Stimulated activated CD4-positive, alpha-beta T cell treated with anti-CD3 and anti-CD28 coated beads, TNF-alpha, amount 100 ng/mL, for 4 hours (primary cell): Measurements from ENCODE around the gene IQCE.
"Not testable (repeated sequence)": the region's sequence is repeated elsewhere in the genome, so short reads cannot be mapped to it uniquely, and the experiment has no call there.

Experiments used
- DNase-seq, 3 experiments: peaks; one replicate each; pipeline ENCODE4 v3.0.0-alpha.2; 2020; ENCODE audit warnings: low read depth in 3 of 3

IQCE gene

DNA sequence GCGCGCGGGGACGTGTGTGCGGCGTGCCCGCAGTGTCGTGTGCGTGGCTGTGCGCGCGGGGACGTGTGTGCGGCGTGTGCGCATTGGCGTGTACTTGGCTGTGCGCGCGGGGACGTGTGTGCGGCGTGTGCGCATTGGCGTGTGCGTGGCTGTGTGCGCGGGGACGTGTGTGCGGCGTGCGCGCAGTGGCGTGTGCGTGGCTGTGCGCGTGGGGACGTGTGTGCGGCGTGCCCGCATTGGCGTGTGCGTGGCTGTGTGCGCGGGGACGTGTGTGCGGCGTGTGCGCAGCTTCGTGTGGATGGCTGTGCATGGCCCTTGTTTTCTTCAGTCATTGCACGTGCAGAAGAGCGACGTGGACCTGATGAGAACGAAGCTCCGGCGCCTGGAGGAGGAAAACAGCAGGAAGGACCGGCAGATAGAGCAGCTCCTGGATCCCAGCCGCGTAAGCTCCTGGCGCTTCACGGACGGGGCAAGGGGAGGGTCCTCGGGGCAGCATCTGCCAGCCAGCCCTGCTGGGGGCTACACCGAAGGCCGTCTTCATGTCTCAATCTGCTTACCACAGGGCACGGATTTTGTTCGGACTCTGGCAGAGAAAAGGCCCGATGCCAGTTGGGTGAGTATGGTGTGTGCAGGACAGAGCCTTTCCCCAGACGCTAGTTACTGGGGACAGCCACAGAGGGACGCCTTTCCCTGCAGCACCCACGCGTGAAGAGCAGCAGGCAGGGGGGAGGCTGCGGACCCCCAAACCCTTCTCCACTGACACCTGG lies 19.3 kb downstream of the IQCE start:
- DNase-seq = no peak

- DNase-seq = no peak
Measured at GRCh38 chr7:2580636-2581035, 21.9 kb downstream of the IQCE start.

DNA sequence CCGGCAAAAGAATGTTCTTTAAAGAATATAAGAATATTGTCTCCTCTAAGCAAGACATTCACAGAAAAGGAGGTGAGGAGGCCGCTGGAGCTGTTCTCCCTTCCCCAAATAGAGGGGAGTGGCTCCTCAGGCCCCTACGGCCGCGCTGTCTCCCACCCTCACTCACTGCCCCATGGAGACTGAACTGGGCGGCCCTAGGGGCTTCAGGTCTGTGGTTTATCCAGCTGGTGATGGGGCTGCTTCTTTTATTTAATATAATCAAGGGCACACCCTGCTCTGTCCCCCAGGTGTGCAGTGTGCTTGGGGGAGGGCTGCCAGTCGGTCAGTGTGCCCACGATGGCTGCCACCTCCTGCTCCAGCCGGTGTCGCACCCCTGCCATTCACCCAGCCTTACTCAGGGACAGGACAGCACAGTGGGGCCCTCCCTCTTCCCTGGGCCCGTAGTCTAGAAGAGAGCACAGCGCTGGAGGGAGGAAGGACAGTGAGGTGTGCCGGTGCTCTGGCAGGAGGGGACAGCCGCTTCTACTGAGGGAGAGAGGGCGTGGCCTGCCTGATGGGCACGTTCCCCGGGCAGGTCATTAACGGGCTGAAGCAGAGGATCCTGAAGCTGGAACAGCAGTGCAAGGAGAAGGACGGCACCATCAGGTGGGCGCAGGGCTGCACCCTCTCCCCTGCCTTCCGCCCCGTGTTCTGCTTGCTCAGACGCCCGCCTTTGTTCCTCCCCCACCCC lies 23.4 kb downstream of the IQCE start:
- no peak for DNase-seq

- DNase-seq = no peak
Measured at GRCh38 chr7:2583798-2584580, 25.2 kb downstream of the IQCE start.

DNA sequence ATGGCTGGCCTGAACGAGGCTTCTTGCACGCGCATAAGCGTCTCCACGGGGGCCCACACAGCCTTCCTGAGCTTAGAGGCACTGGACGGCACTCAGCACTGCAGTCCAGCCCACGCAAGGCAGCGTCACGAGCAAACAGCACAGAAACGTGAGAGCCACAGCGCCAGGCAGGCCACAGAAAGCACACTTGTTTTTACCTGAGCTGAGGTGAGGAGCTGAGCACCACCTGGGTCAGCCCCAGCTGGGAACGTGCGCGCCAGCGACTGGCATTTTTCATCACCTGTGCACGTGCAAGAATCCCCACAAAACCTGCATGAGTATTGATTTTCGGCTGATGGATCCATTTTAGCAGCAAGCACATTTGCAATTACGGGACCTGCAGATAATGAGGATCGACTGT lies 26.7 kb downstream of the IQCE start:
- DNase-seq = no peak

DNA sequence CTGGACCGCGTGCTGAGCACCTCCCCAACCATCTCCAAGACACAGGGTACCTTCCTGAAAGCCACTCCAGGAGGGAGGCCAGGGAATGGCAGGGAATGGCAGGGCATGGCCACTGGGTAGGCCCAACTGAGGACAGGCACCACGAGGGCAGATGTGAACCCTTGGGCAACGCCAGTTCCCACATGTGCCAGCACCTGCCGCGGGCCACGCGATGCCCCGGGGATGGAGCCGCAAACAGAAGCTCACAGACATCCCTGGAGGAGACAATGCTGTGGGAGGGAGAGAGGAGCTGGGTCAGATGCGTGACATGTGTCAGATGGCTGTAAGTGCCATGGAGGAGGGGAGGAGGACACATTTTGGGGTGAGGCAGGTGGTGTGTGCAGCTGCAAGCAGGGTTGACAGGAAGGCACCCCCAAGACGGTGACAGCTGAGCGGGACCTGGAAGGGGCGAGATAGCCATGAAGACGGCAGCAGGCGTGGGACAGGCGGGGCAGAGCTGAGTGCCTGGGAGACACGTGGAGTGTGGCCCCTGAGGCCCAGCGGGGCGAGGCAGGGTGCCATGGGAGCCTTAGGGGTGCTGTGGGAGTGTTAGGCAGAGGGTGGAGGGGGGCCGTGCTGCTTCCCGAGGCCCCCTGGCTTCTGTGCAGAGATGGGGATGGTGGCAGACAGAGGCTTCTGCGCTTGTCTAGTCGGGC lies 27.7 kb downstream of the IQCE start:
- DNase-seq = no peak

- no peak for DNase-seq
Measured at GRCh38 chr7:2587134-2587533, 28.4 kb downstream of the IQCE start.

- DNase-seq = no peak
Measured at GRCh38 chr7:2587778-2588177, 29.0 kb downstream of the IQCE start.

- no peak for DNase-seq
Measured at GRCh38 chr7:2589341-2589740, 30.6 kb downstream of the IQCE start.

- not testable (repeated sequence) for DNase-seq
Measured at GRCh38 chr7:2589941-2590340, 31.2 kb downstream of the IQCE start.

GRCh38 chr7:2592375-2592865 lies 33.6 kb downstream of the IQCE start:
- no peak for DNase-seq

- no peak for DNase-seq
Measured at GRCh38 chr7:2593036-2593727, 34.4 kb downstream of the IQCE start.

- DNase-seq = no peak
Measured at GRCh38 chr7:2594599-2594998, 35.8 kb downstream of the IQCE start.

DNA sequence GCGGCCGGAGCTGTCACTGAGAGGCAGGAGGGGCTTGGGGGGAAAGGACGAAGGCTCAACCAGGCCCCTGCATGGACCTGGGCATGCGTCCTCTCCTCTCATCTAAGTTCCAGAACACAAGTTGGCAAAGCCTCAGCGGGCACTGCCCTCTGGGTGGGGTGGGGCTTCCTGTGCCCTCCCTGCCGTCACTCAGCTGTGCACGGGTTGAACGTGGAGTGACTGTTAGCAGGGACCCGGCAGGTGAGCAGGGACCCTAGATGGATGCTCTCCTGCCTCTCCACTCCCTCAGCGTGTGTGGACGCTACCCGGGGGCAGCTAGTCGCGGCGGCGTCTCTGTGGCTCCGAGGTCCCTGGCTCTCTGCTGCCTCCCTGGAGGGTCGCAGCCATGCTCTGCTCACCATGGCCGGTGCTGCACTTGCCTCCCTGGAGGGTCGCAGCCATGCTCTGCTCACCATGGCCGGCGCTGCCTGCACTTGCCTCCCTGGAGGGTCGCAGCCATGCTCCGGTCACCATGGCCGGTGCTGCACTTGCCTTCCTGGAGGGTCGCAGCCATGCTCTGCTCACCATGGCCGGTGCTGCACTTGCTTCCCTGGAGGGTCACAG lies 36.6 kb downstream of the IQCE start:
- DNase-seq = no peak

DNA sequence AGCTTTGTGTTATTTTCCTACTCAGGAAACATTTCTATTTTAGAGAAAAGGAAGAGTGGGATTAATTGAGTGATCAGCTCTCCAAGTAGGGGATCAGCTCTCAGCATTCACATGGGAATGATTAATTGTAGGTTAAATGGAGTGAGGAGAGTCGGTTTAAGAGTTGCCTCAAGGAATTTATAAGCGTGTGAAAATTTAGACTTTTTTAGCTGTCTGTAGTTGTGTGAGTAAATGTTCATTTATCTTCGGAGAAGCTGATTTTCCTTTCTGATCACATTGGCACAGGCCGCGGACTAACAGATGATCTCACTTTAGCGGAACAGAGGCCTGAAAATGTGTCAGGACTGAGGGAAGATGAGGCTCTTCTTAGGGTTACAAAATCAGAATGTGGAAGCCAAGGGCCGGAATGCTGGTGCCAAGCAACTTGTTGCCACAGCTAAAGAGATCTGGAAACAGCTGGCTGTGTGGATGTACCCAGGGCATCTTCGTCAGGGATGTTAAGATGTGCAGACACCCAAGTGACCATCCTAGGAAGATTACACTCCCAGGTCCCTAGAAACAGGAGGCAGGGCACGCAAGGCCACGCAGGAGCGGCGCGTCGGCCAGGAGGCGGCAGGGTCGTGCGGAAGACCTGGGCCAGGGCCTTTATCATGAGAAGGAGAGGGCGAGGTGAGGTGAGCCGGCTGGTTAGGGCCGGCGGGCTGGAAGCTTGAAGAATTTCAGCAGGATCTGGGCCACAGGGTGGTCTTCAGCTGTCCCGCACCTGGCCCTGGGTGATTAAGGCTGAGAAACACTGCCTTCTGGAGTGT lies 37.9 kb downstream of the IQCE start:
- no peak for DNase-seq

DNA sequence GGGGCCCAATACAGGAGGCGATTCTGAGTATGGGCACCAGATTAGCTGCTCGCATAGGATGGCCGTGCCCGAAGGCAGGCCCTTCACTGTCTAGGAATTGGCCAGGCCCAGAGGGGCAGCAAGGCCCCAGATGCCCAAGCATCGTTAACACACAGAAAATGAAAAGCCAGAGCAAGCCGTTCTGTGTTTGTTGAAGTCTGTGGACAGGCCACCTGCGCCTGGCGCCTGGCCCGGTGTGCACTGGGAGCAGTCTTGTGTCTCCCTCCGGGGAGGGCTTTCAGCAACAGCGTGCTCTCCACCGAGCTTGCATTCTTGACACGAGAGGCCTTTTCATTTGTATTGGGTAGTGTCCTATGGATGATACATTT lies 38.5 kb downstream of the IQCE start:
- DNase-seq = no peak

DNA sequence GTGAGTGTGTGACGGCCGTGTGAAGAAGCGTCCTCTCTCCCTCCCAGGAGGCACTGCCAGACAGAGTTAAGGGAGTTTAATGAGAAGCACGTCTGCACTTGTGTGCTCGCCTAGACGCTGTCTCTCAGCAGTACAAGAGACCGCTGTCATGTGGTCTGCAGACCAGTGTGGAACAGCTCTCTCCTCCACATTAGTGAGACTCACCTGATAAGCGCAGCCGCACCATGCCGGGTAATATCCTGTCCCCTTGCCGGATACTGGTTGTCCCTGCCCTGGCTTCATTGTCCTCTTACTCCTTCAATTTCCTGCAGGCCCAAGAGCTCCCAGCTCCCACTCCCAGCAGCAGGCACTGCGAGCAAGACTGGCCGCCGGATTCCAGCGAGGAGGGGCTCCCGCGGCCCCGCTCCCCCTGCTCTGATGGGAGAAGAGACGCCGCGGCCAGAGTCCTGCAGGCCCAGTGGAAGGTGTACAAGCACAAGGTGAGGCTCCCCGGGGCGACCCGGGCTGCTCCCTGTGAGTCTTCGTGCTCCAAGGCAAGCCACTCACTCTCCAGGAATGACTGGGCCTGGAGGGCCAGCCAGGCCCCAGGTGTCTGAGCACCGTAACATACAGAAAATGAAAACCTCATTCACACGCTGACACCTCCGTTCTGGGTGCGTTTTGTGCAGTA lies 39.5 kb downstream of the IQCE start:
- no peak for DNase-seq

DNA sequence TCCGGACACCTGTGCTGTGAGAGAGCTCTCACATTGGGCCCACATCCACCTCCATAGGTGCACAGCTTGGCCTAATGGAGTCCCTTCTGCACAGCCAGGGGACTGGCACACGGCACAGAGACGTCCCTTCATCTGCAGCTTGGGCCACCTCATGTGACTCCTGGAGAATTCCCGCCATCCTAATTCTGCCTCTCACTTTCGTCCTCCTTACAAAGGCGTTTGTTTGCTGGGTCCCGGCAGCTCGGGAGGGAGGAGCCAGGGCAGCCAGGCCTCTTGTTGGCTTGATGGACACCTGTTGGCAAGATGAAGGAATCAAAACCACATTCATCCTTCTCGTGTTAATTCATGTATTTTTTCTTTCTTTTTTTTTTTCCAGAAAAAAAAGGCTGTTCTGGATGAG lies 42.3 kb downstream of the IQCE start:
- DNase-seq = no peak

GRCh38 chr7:2601907-2602306 lies 43.1 kb downstream of the IQCE start:
- no peak for DNase-seq
